WTC11 (cell line): ENCODE results near the gene CCR3. TPM values are rescaled to one million over a fixed set of nuclear protein-coding genes. Genes with fewer than 3 reads are reported as not detected.
"Not testable (repeated sequence)": the region's sequence is repeated elsewhere in the genome, so short reads cannot be mapped to it uniquely, and the experiment has no call there.

Source experiments
- ATAC-seq: fragments of 200-7000 bp; cut with Tn5 transposase; 2 replicates; pipeline ENCODE4 v1.10.0; 2021; ENCODE audit warnings: mild to moderate bottlenecking, moderate library complexity
- CTCF ChIA-PET: fragments of 300-600 bp; sonication (Branson Sonifier 250); formaldehyde crosslinking; loops from one replicate; lab custom pipeline; 2021; ENCODE audit warnings: antibody characterized with exemption; lab: Charles Lee
- POLR2A ChIA-PET: fragments of 350-600 bp; sonication (Branson Sonifier 250); formaldehyde crosslinking; loops from one replicate; lab custom pipeline; 2021; ENCODE audit warnings: antibody characterized with exemption; lab: Charles Lee
- DNase-seq: peaks from one replicate; pipeline ENCODE4 v3.0.0; 2021; ENCODE audit warnings: low spot score
- H3K27ac Mint-ChIP-seq: 2 replicates; pipeline ENCODE4 v1.8.0; 2021; ENCODE audit warnings: mixed read lengths
- H3K27me3 Mint-ChIP-seq: 2 replicates; pipeline ENCODE4 v1.8.0; 2021; ENCODE audit warnings: low read depth, mild to moderate bottlenecking, moderate library complexity, mixed read lengths
- H3K36me3 Mint-ChIP-seq: 2 replicates; pipeline ENCODE4 v1.8.0; 2021; ENCODE audit warnings: mixed read lengths
- H3K4me1 Mint-ChIP-seq: 2 replicates; pipeline ENCODE4 v1.8.0; 2022; ENCODE audit warnings: mixed read lengths
- H3K4me3 Mint-ChIP-seq: 2 replicates; pipeline ENCODE4 v1.8.0; 2021; ENCODE audit warnings: mild to moderate bottlenecking, moderate library complexity, mixed read lengths
- H3K9me3 Mint-ChIP-seq: 2 replicates; pipeline ENCODE4 v1.8.0; 2021; ENCODE audit warnings: mixed read lengths
- FOXJ3 ChIP-seq: sonication (generic); formaldehyde crosslinking; IDR thresholded peaks from 2 replicates; pipeline ENCODE4 v1.9.0; 2021; ENCODE audit warnings: missing genetic modification reagents, mild to moderate bottlenecking, borderline replicate concordance
- HMGA2 ChIP-seq: fragments of 250-450 bp; sonication (Bioruptor Pico); IDR thresholded peaks from 2 replicates; pipeline ENCODE4 v1.4.0; 2021; ENCODE audit warnings: mild to moderate bottlenecking, moderate library complexity
- JAZF1 ChIP-seq: fragments of 250-450 bp; sonication (Bioruptor Pico); IDR thresholded peaks from 2 replicates; pipeline ENCODE4 v1.9.0; 2021; ENCODE audit warnings: moderate library complexity, mild to moderate bottlenecking, inconsistent platforms
- NFATC4 ChIP-seq: fragments of 250-450 bp; sonication (Bioruptor Pico); IDR thresholded peaks from 2 replicates; pipeline ENCODE4 v1.9.0; 2021; ENCODE audit warnings: mild to moderate bottlenecking
- PRDM15 ChIP-seq: sonication (generic); formaldehyde crosslinking; IDR thresholded peaks from 2 replicates; pipeline ENCODE4 v1.8.0; 2022; ENCODE audit warnings: missing genetic modification reagents
- PREB ChIP-seq: sonication (generic); formaldehyde crosslinking; IDR thresholded peaks from 2 replicates; pipeline ENCODE4 v1.8.1; 2022; ENCODE audit warnings: mild to moderate bottlenecking, missing genetic modification reagents, moderate library complexity, borderline replicate concordance
- ZMAT4 ChIP-seq: fragments of 250-450 bp; sonication (Bioruptor Pico); IDR thresholded peaks from 2 replicates; pipeline ENCODE4 v1.9.0; 2021; ENCODE audit warnings: mild to moderate bottlenecking
- ZNF219 ChIP-seq: sonication (generic); formaldehyde crosslinking; IDR thresholded peaks from 2 replicates; pipeline ENCODE4 v1.8.0; 2023; ENCODE audit warnings: missing genetic modification reagents, mild to moderate bottlenecking, borderline replicate concordance
- ZNF425 ChIP-seq: fragments of 250-450 bp; sonication (Bioruptor Pico); conservative IDR thresholded peaks from 2 replicates; pipeline ENCODE4 v1.9.0; 2021; ENCODE audit warnings: mild to moderate bottlenecking
- ZNF512 ChIP-seq: sonication (generic); formaldehyde crosslinking; IDR thresholded peaks from 2 replicates; pipeline ENCODE4 v1.8.1; 2022; ENCODE audit warnings: missing genetic modification reagents, borderline replicate concordance
- ZNF671 ChIP-seq: fragments of 250-450 bp; sonication (Bioruptor Pico); IDR thresholded peaks from 2 replicates; pipeline ENCODE4 v1.8.0; 2021; ENCODE audit warnings: mild to moderate bottlenecking
- ZSCAN18 ChIP-seq: fragments of 250-450 bp; sonication (Bioruptor Pico); IDR thresholded peaks from 2 replicates; pipeline ENCODE4 v2.1.2; 2022; ENCODE audit warnings: mild to moderate bottlenecking, moderate library complexity
- total RNA-seq: library from RNA; stranded (reverse); gene quantifications from 3 replicates; pipeline ENCODE4 v1.2.3, GENCODE V29; 2021

Gene CCR3
- total RNA-seq, 1 experiment from 2014 or later = not detected

GRCh38 chr3:46206282-46207015 is 35.8 kb upstream of the CCR3 start (continued):
- TF ChIP-seq ZNF425 (CRISPR knock-in tag) = no peak
- TF ChIP-seq NFATC4 (CRISPR knock-in tag) = no peak
- TF ChIP-seq JAZF1 (CRISPR knock-in tag) = no peak
- no peak for TF ChIP-seq HMGA2
- no peak for TF ChIP-seq ZNF671
- TF ChIP-seq ZNF512 = no peak
- TF ChIP-seq PRDM15 = no peak
- TF ChIP-seq PREB (CRISPR knock-in tag) = no peak
- TF ChIP-seq ZNF219 (CRISPR knock-in tag) = no peak
- TF ChIP-seq FOXJ3 = no peak
- no peak for TF ChIP-seq ZMAT4 (CRISPR knock-in tag)
- TF ChIP-seq ZSCAN18 (CRISPR knock-in tag) = no peak

GRCh38 chr3:46207514-46207913 is 34.7 kb upstream of the CCR3 start:
- ATAC-seq, H3K36me3 Mint-ChIP-seq, H3K9me3 Mint-ChIP-seq, DNase-seq, H3K27ac Mint-ChIP-seq, H3K27me3 Mint-ChIP-seq, H3K4me3 Mint-ChIP-seq, POLR2A ChIA-PET: not testable (repeated sequence)
- H3K4me1 Mint-ChIP-seq = peaks cover 15% of the 10 kb centered on the region
- CTCF ChIA-PET = interaction anchor here (0.5 to 3.6 kb wide), 27 partner anchors 9 to 269 kb away, joined by 3 to 36 read pairs (median 6); partner anchors contain the start of gene CCR5
